Subcutaneous abdominal adipose tissue (tissue), 5 donors: ENCODE measurements around the gene RELB.

Source experiments
- H3K27ac ChIP-seq: one replicate; pipeline ENCODE4 v1.7.0; 2013; ENCODE audit warnings: low read depth, mild to moderate bottlenecking, inconsistent platforms, low read length, moderate library complexity
- H3K27me3 ChIP-seq, 5 donors: one replicate each; pipeline ENCODE4 v1.7.0; 2013; ENCODE audit warnings: low read length in 5 of 5, inconsistent platforms in 1 of 5; ENCODE audit not compliant: control insufficient read depth in 5 of 5, insufficient read depth in 4 of 5
- H3K36me3 ChIP-seq, 5 donors: one replicate each; pipeline ENCODE4 v1.7.0; 2013; ENCODE audit warnings: low read length in 5 of 5; ENCODE audit not compliant: control insufficient read depth in 5 of 5, insufficient read depth in 5 of 5
- H3K4me1 ChIP-seq, 5 donors: one replicate each; pipeline ENCODE4 v1.7.0; 2013; ENCODE audit warnings: low read length in 5 of 5, mild to moderate bottlenecking in 3 of 5, moderate library complexity in 1 of 5; ENCODE audit not compliant: control insufficient read depth in 5 of 5, insufficient read depth in 5 of 5
- H3K4me3 ChIP-seq, 5 donors: one replicate each; pipeline ENCODE4 v1.7.0; 2013; ENCODE audit warnings: low read length in 5 of 5, low read depth in 1 of 5
- H3K9ac ChIP-seq, 5 donors: one replicate each; pipeline ENCODE4 v1.7.0; 2013; ENCODE audit warnings: low read length in 5 of 5, mild to moderate bottlenecking in 4 of 5, moderate library complexity in 3 of 5
- H3K9me3 ChIP-seq, 5 donors: one replicate each; pipeline ENCODE4 v1.7.0; 2013; ENCODE audit warnings: low read length in 5 of 5; ENCODE audit not compliant: control insufficient read depth in 5 of 5
- donor health status: healthy.
- donor health status: healthy.
- donor health status: healthy.
- donor health status: healthy.
- donor health status: healthy.

RELB gene

DNA sequence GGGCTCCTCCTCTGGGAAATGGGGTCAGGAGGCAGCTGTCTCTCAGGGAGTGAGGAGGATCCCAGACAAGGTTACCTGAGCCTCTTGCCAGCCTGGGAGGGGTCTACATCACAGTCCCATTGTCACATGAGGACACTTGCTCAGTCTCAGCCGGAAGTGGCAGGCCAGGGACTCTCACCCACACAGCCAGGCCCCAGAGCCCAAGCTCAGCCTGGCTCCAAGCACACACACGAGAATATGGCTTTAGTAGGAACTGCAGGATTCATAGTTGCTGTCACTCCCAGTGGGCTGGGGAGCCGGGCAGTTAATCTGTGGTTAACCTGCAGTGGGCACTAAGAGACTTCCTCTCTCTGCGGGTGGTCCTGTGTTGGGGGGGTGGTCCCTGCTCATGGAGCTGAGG, 15.8 kb upstream of the RELB start:
- Histone ChIP-seq H3K36me3 (peaks cover 0 to 86% (median 68%) of the 10 kb centered on the region in 5 donors), H3K4me1 (peaks cover 0 to 22% (median 10%) of the 10 kb centered on the region in 5 donors), H3K4me3 (no peak overlapping the region), H3K9me3 (no peaks in the 10 kb centered on the region), H3K27me3 (no peaks in the 10 kb centered on the region), H3K9ac (no peak overlapping the region), H3K27ac (no peak overlapping the region)

DNA sequence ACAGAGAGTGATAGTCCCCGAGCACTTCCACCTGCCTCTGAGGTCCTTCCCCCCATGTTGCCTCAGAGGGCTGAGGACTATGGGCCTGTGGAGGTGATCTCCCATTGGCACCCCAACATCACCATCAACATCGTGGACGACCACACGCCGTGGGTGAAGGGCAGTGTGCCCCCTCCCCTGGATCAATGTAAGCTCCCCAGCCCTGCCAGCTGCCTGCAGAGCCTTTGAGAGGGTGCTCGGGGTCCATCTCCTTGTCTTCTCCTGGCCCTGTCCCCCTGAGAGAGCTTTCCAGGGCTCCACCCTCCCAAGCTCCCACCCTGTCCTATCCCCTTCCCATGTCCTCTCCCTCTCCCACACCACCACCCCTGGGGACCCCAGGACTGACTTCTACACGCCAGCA, 14.9 kb upstream of the RELB start:
- Histone ChIP-seq H3K9ac (peak overlapping the region in 2 of 5 donors; percentile 17 to 48), H3K4me3 (no peak overlapping the region), H3K27me3 (no peaks in the 10 kb centered on the region), H3K4me1 (peaks cover 0 to 22% (median 10%) of the 10 kb centered on the region in 5 donors), H3K36me3 (peaks cover 0 to 91% (median 78%) of the 10 kb centered on the region in 5 donors), H3K9me3 (no peaks in the 10 kb centered on the region), H3K27ac (no peak overlapping the region)

DNA sequence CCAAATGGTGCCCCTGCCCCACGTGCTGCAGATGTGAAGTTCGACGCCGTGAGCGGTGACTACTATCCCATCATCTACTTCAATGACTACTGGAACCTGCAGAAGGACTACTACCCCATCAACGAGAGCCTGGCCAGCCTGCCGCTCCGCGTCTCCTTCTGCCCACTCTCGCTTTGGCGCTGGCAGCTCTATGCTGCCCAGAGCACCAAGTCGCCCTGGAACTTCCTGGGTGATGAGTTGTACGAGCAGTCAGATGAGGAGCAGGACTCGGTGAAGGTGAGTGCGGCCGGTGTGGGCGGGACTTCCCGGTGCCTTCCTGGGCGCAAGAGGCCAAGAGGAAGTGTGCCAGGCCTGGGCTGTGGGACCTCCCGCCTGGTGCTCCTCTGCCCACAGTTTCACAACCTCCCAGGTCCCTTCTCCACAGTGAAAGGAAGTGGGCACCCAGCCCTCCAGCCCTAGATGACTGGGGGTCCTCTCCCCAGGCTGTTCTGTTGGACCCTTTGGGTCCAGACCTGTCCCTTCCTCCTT, 14.1 kb upstream of the RELB start:
- Histone ChIP-seq H3K36me3 (peaks cover 0 to 92% (median 81%) of the 10 kb centered on the region in 5 donors), H3K9me3 (no peaks in the 10 kb centered on the region), H3K9ac (peak overlapping the region in 2 of 5 donors; percentile 26 to 68), H3K27me3 (no peaks in the 10 kb centered on the region), H3K4me3 (no peak overlapping the region), H3K4me1 (peaks cover 0 to 22% (median 10%) of the 10 kb centered on the region in 5 donors), H3K27ac (peak overlapping the region; percentile 75)

DNA sequence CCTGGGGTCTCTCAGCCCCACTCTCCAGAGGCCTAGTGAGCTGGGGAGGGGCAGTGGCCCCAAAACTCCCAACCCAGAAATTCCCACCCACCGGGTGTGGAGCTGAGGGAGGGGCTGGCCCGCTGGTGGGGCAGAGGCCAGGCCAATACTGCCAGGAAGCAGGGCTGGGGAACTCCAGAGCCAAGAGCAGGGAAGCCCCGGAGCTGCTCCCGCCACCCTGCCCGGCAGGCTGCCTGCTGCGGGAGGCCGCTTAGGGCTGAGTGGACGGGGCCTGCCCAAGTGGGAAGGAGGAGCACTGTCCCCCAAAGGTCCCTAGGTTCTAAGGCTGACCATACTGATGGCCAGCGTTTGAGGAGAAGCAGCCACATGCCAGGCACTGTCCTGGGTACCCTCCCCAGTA, 13.0 kb upstream of the RELB start:
- Histone ChIP-seq H3K4me3 (no peak overlapping the region), H3K36me3 (peaks cover 0 to 91% (median 84%) of the 10 kb centered on the region in 5 donors), H3K27ac (peak overlapping the region; percentile 75), H3K4me1 (peaks cover 0 to 22% (median 10%) of the 10 kb centered on the region in 5 donors), H3K9ac (peak overlapping the region in 2 of 5 donors; percentile 26 to 68), H3K27me3 (no peaks in the 10 kb centered on the region), H3K9me3 (no peaks in the 10 kb centered on the region)

- Histone ChIP-seq H3K27me3 (no peaks in the 10 kb centered on the region), H3K9ac (peak overlapping the region in 1 of 5 donors; percentile 68), H3K27ac (peak overlapping the region; percentile 75), H3K36me3 (peaks cover 0 to 94% (median 88%) of the 10 kb centered on the region in 5 donors), H3K4me1 (peaks cover 0 to 22% (median 10%) of the 10 kb centered on the region in 5 donors), H3K9me3 (no peaks in the 10 kb centered on the region), H3K4me3 (no peak overlapping the region)
Measured at GRCh38 chr19:44988896-44989556, 12.2 kb upstream of the RELB start.

GRCh38 chr19:44990459-44990858, 10.8 kb upstream of the RELB start:
- H3K4me1 ChIP-seq = peaks cover 0 to 22% (median 10%) of the 10 kb centered on the region in 5 donors
- no peak overlapping the region for H3K27ac ChIP-seq
- no peak overlapping the region for H3K9ac ChIP-seq
- H3K27me3 ChIP-seq = no peaks in the 10 kb centered on the region
- no peak overlapping the region for H3K4me3 ChIP-seq
- H3K9me3 ChIP-seq = no peaks in the 10 kb centered on the region
- H3K36me3 ChIP-seq = peaks cover 0 to 82% (median 78%) of the 10 kb centered on the region in 5 donors

DNA sequence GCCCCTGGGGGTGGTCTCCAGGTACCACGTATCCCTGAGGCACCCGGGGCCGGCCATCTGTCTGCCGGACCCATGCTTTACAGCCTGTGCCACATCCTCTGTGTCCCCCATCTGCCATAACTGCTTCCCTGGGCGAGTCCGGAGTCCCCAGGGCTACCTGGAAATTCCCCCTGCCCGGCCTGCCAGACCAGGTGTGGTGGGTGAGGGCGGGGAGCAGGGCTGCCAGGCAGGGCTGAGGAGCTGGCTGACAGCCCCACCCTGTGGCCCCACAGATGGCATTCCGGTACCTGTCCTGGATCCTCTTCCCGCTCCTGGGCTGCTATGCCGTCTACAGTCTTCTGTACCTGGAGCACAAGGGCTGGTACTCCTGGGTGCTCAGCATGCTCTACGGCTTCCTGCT, 10.3 kb upstream of the RELB start:
- H3K27me3 ChIP-seq = no peaks in the 10 kb centered on the region
- H3K4me1 ChIP-seq = peaks cover 0 to 22% (median 10%) of the 10 kb centered on the region in 5 donors
- no peak overlapping the region for H3K9ac ChIP-seq
- H3K4me3 ChIP-seq = no peak overlapping the region
- no peak overlapping the region for H3K27ac ChIP-seq
- peaks cover 0 to 76% (median 73%) of the 10 kb centered on the region in 5 donors for H3K36me3 ChIP-seq
- H3K9me3 ChIP-seq = no peaks in the 10 kb centered on the region

- Histone ChIP-seq H3K27me3 (no peaks in the 10 kb centered on the region), H3K4me3 (no peak overlapping the region), H3K4me1 (peaks cover 0 to 16% (median 9%) of the 10 kb centered on the region in 5 donors), H3K27ac (no peak overlapping the region), H3K36me3 (peaks cover 0 to 62% (median 60%) of the 10 kb centered on the region in 5 donors), H3K9me3 (no peaks in the 10 kb centered on the region), H3K9ac (no peak overlapping the region)
Measured at GRCh38 chr19:44992336-44993163, 8.7 kb upstream of the RELB start.

- peaks cover 0 to 6% (median 0%) of the 10 kb centered on the region in 5 donors for H3K4me1 ChIP-seq
- H3K36me3 ChIP-seq = peaks cover 0 to 54% (median 51%) of the 10 kb centered on the region in 5 donors
- no peak overlapping the region for H3K4me3 ChIP-seq
- no peaks in the 10 kb centered on the region for H3K27me3 ChIP-seq
- H3K9me3 ChIP-seq = no peaks in the 10 kb centered on the region
- H3K27ac ChIP-seq = no peak overlapping the region
- no peak overlapping the region for H3K9ac ChIP-seq
Measured at GRCh38 chr19:44993526-44993925, 7.7 kb upstream of the RELB start.
